ENCODE results near the gene IDUA.
A peak's percentile ranks its signal among the peaks of the same experiment; 100 is the strongest.

Gene IDUA

DNA sequence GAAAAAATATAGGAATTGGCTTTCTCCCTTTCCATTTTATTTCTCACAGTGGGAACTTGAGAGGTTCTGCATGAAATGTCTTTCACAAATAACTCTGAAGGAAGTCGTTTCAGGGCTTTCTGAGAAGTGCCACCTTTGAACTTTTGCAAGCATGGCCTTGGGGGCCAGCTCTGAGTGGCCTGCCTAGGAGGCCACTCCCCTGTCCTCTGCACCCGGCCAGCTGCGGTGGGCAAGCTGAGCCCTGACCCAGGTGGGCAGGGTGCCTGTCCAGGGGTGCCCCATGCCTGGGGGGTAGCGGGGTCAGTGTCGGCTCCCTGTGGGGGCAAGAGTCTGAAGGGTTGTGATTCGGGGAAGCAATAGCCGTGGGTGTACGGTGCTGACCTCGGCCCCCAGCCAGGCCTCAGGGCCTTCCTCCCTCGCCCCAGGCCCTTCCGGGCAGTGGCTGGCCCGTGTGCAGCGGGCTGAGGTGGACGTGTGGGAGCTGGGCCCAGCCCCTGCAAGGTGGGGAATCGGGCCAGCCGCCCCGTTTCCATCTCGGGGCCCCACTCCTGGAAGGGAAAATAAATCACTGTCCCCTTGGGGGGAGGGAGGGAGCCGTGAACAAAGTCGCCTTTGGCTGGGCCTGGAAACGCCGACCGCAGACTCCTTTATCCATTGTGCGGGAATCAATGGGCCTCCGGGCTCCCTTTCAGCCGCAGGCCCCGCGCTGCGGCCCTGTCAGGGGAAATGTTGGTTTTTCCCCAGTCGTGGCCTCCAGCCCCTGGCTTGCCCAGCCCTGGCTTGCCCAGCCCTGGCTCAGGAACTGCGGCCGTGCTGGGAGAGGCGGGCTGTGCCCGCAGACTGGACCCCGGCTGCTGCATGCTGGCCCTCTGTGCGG, 27.7 kb downstream of the IDUA start:
- FAIRE-seq (no peak), DNase-seq (ENCODE audit: insufficient read length, low spot score) (no peak)
- TF ChIP-seq SPI1 (IDR thresholded peaks at IDR 0.05; ENCODE audit: low read depth, low read length) (no peak), PAX5 (IDR thresholded peaks at IDR 0.05; ENCODE audit: insufficient read depth, low read length, severe bottlenecking) (no peak), TAF1 (IDR thresholded peaks at IDR 0.05; ENCODE audit: low read depth, low read length) (no peak), POLR2AphosphoS5 (IDR thresholded peaks at IDR 0.05; ENCODE audit: low read depth, low read length) (no peak), POU2F2 (IDR thresholded peaks at IDR 0.05; ENCODE audit: low read depth, low read length) (no peak), POLR2A (IDR thresholded peaks at IDR 0.05; ENCODE audit: low read depth, low read length) (no peak)

- TF ChIP-seq TAF1 (IDR thresholded peaks at IDR 0.05; ENCODE audit: low read depth, low read length) = no peak
- no peak for TF ChIP-seq POU2F2 (IDR thresholded peaks at IDR 0.05; ENCODE audit: low read depth, low read length)
- TF ChIP-seq SPI1 (IDR thresholded peaks at IDR 0.05; ENCODE audit: low read depth, low read length) = no peak
- no peak for TF ChIP-seq PAX5 (IDR thresholded peaks at IDR 0.05; ENCODE audit: insufficient read depth, low read length, severe bottlenecking)
- TF ChIP-seq POLR2AphosphoS5 (IDR thresholded peaks at IDR 0.05; ENCODE audit: low read depth, low read length) = no peak
- TF ChIP-seq POLR2A (IDR thresholded peaks at IDR 0.05; ENCODE audit: low read depth, low read length) = no peak
- FAIRE-seq = no peak
- no peak for DNase-seq (ENCODE audit: insufficient read length, low spot score)
Measured at GRCh38 chr4:1015179-1015578, 28.3 kb downstream of the IDUA start.

DNA sequence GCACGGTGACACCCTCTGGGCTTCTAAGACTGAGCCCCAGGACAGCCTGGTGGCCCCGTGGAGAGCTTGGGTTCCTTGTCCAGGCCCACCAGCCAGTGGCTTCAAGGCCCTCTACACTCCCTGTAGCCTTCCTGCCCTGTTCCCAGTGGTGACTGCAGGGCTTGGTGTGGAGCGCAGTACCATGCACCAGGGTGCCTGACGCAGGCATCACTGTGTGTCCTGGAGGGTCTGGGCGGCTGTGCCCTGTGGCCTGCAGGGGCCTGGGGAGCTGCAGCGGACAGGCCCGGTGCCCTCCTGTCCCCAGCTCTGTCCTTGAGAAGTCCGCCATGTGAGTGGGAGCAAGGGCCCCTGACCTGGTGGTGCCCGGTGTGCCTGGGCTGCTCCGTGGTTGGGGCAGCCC, 28.9 kb downstream of the IDUA start:
- no peak for TF ChIP-seq POLR2AphosphoS5 (IDR thresholded peaks at IDR 0.05; ENCODE audit: low read depth, low read length)
- TF ChIP-seq POLR2A (IDR thresholded peaks at IDR 0.05; ENCODE audit: low read depth, low read length) = no peak
- TF ChIP-seq POU2F2 (IDR thresholded peaks at IDR 0.05; ENCODE audit: low read depth, low read length) = no peak
- no peak for TF ChIP-seq TAF1 (IDR thresholded peaks at IDR 0.05; ENCODE audit: low read depth, low read length)
- TF ChIP-seq PAX5 (IDR thresholded peaks at IDR 0.05; ENCODE audit: insufficient read depth, low read length, severe bottlenecking) = no peak
- DNase-seq (ENCODE audit: insufficient read length, low spot score) (no peak), FAIRE-seq (no peak)

- no peak for FAIRE-seq
- TF ChIP-seq POLR2A (IDR thresholded peaks at IDR 0.05; ENCODE audit: low read depth, low read length) (no peak), POLR2AphosphoS5 (IDR thresholded peaks at IDR 0.05; ENCODE audit: low read depth, low read length) (no peak), SPI1 (IDR thresholded peaks at IDR 0.05; ENCODE audit: low read depth, low read length) (no peak), PAX5 (IDR thresholded peaks at IDR 0.05; ENCODE audit: insufficient read depth, low read length, severe bottlenecking) (no peak), TAF1 (IDR thresholded peaks at IDR 0.05; ENCODE audit: low read depth, low read length) (no peak), POU2F2 (IDR thresholded peaks at IDR 0.05; ENCODE audit: low read depth, low read length) (no peak)
- DNase-seq (ENCODE audit: insufficient read length, low spot score) = no peak
Measured at GRCh38 chr4:1017211-1017610, 30.4 kb downstream of the IDUA start.

DNA sequence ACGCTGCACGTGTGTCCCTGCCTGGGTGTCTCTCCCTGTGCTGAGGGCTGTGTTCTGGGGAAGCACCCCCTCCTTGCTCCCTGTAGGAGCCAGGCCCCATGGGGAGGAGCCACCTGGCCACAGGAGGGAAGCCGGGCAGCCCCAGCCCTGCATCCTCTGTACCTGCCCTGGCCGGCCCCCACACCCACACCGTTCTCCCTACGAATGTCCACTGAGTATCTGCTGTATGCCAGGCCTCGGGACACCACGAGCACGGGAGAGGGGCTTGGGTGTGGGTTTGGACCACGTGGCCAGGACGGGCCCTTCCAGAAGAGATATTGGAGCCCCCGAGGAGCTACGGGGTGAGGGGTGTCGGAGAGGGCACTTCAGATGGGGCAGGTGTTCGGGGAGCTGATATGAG, 30.9 kb downstream of the IDUA start:
- no peak for FAIRE-seq
- no peak for DNase-seq (ENCODE audit: insufficient read length, low spot score)
- no peak for TF ChIP-seq PAX5 (IDR thresholded peaks at IDR 0.05; ENCODE audit: insufficient read depth, low read length, severe bottlenecking)
- no peak for TF ChIP-seq TAF1 (IDR thresholded peaks at IDR 0.05; ENCODE audit: low read depth, low read length)
- TF ChIP-seq SPI1 (IDR thresholded peaks at IDR 0.05; ENCODE audit: low read depth, low read length) = no peak
- TF ChIP-seq POLR2A (IDR thresholded peaks at IDR 0.05; ENCODE audit: low read depth, low read length) = no peak

- no peak for FAIRE-seq
- no peak for DNase-seq (ENCODE audit: insufficient read length, low spot score)
Measured at GRCh38 chr4:1018147-1019020, 31.5 kb downstream of the IDUA start.

DNA sequence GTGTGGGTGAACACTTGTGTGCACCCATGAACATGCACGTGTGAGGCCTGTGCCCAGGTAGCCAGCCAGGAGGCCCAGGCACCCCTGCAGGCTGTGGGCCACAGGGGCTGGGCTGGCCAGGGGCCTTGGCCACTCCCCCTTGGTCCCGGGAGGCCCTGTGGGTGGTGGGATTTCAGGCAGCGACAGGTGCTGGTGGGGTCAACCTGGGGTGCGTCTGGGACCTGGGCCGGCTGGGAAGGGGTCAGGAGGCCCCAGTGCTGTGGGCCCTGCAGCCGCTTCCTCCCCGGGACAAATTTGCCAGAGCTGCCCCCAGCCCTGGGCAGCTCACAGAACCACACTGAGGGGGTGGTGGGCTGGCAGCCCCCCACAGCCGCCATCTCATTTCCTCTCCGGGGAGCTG, 32.5 kb downstream of the IDUA start:
- no peak for FAIRE-seq
- TF ChIP-seq POLR2AphosphoS5 (IDR thresholded peaks at IDR 0.05; ENCODE audit: low read depth, low read length) (no peak), SPI1 (IDR thresholded peaks at IDR 0.05; ENCODE audit: low read depth, low read length) (no peak), POU2F2 (IDR thresholded peaks at IDR 0.05; ENCODE audit: low read depth, low read length) (no peak)

More at GRCh38 chr4:1018147-1019020, 31.5 kb downstream of the IDUA start:
- TF ChIP-seq POU2F2 (IDR thresholded peaks at IDR 0.05; ENCODE audit: low read depth, low read length) = no peak
- TF ChIP-seq PAX5 (IDR thresholded peaks at IDR 0.05; ENCODE audit: insufficient read depth, low read length, severe bottlenecking) = no peak
- no peak for TF ChIP-seq SPI1 (IDR thresholded peaks at IDR 0.05; ENCODE audit: low read depth, low read length)
- TF ChIP-seq POLR2AphosphoS5 (IDR thresholded peaks at IDR 0.05; ENCODE audit: low read depth, low read length) = no peak
- TF ChIP-seq POLR2A (IDR thresholded peaks at IDR 0.05; ENCODE audit: low read depth, low read length) = no peak
- TF ChIP-seq TAF1 (IDR thresholded peaks at IDR 0.05; ENCODE audit: low read depth, low read length) = no peak

DNA sequence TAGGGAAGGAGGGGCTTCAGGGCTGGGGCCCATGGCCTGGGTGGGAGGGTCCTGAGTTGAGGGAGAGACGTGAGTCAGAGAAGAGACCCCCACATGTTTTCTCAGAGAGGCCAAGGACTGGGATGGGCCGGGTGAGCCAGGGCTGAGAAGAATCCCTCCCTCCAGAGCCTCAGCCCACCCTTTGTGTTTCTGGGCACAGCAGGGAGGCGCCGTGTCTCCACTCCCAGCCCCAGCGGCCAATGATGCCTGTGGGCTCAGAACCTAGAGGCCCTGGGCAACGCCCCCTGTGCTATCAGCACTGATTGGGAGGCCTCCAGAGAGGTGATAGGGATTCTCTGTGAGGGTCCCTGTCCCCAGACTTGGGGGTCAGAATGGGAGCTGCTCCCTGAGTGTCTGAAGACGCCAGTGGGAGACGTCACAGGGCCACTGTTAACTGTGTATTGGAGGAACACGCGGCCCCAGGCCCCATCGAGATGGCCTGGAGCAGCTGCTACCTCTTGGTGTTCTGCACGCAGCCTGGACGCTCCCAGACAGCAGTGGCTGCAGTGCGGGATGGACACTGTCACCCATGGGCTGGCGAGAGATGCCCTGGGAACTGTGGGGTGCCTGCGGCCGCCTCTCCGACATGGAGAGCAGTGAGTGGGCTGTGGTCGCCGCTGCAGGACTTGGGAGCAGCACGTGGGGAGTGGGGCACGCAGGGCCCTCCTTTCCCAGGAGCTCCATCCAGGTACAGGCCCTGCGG, 33.1 kb downstream of the IDUA start:
- DNase-seq (ENCODE audit: insufficient read length, low spot score) (no peak), FAIRE-seq (no peak)
- TF ChIP-seq TAF1 (IDR thresholded peaks at IDR 0.05; ENCODE audit: low read depth, low read length) = no peak
- no peak for TF ChIP-seq PAX5 (IDR thresholded peaks at IDR 0.05; ENCODE audit: insufficient read depth, low read length, severe bottlenecking)

More for the DNA sequence above, 32.5 kb downstream of the IDUA start:
- DNase-seq (ENCODE audit: insufficient read length, low spot score) = no peak

DNA sequence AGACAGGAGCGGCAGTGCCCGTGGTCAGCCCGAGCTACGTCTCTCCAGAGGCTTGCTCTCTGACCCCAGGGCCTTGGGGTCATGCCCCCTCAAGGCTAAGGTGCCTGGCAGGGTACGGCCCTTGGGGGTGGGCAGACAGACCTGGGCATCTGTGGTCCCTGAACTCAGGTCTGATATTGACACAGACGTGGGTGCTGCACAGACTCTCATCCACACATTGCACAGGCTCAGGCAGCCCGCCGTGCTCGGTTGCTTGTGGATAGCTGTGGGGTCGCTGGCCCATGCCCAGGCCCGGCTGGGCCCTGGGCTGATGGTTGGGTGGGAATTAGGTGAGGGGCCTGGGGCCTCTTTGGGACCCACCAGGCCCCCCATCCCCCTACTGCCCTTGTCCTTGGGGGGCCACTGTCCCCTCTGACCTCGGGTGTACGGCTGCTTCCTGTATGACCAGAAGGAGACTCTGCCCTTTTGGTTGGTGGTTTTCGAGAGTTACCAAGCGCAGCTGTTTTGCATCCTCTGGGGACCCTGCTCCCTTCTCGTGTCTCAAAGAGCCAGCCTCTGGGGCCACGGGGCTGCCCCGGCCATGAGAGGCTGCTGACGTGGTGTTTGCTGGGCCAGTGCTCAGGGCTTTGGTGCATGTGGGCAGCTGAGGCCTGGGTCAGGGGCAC, 34.7 kb downstream of the IDUA start:
- peak; percentile 78 for FAIRE-seq
- no peak for TF ChIP-seq POLR2AphosphoS5 (IDR thresholded peaks at IDR 0.05; ENCODE audit: low read depth, low read length)
- no peak for TF ChIP-seq POLR2A (IDR thresholded peaks at IDR 0.05; ENCODE audit: low read depth, low read length)
- no peak for TF ChIP-seq PAX5 (IDR thresholded peaks at IDR 0.05; ENCODE audit: insufficient read depth, low read length, severe bottlenecking)
- TF ChIP-seq SPI1 (IDR thresholded peaks at IDR 0.05; ENCODE audit: low read depth, low read length) = no peak
- TF ChIP-seq TAF1 (IDR thresholded peaks at IDR 0.05; ENCODE audit: low read depth, low read length) = no peak
- TF ChIP-seq POU2F2 (IDR thresholded peaks at IDR 0.05; ENCODE audit: low read depth, low read length) = no peak; the same call in 1 of the 2 replicates
- peak; percentile 68 for DNase-seq (ENCODE audit: insufficient read length, low spot score)

Data from GM12891 (cell line).